ENCODE measurements around the gene CLEC16A. TPM values are rescaled to one million over a fixed set of nuclear protein-coding genes. Genes with fewer than 3 reads are reported as not detected.

CLEC16A gene
- total and polyA plus RNA-seq, 9 of the 15 experiments (the other 6 are each of a cell fraction or from before 2014, with no cell fraction given), result 1.00 to 22.3 (median 10.0) TPM

DNA sequence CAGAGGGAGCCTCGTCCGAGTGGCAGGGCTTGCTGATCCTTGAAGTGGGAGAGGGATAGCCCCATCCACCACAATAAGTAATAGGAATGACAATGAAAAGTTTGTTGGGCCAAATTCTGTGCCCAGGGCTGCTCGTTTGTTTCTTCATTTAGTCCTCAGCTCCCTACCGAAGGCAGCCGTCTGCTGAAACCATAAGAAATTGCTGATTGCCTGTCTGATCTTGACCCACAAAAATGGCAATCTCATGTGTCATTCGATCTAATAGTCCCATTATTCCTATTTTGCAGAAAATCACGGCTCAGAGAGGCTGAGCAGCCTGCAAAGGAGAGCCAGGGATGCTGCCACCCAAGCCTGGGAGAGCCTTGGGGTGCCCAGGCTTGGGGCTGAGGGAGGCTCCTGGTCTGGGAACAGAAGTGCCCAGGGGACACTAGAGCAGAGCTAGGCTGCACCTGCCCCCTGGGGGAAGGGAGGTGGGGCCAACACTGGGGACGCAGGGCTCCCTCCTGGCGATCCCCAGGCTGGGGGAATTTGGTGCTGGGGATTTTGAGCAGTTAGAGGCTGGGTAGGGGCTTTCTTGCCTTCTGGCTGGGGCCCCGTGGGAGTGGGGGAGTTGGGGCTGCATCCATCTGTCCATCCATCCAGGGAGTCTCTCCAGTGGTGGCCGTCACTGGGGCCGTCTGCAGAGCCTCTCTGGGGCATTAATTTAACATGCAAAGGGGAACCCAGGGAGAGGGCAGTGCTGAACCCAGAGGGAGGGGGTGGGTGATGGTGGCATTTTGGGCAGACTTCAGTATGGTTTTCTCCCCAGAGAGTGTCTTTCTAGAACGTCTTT is 258.1 kb downstream of the CLEC16A start:
- BruUV-seq (replicated peaks), result no TSS peak
- peak overlapping the region; percentile 80 for H2AFZ ChIP-seq (ENCODE audit: low read depth, low read length)
- no peaks in the 10 kb centered on the region for H3K9me1 ChIP-seq (ENCODE audit: control insufficient read depth, insufficient read depth, low read length)
- ChIA-PET POLR2A (interaction anchor here (0.6 to 1.6 kb wide), 9 partner anchors 9 to 114 kb away, joined by 3 to 5 read pairs (median 3); no protein-coding TSS in a partner anchor), CTCF (ENCODE audit: low intra/inter-chr PET ratio) (no interaction called here)
- TF ChIP-seq GTF2F1 (IDR thresholded peaks at IDR 0.05; ENCODE audit: low read depth, low read length) (no peak), KLF16 (IDR thresholded peaks at IDR 0.05) (no peak), PHF8 (IDR thresholded peaks at IDR 0.05; ENCODE audit: borderline replicate concordance, low read length) (peak; percentile 19; the same call in 1 of the 2 replicates), C11orf30 (IDR thresholded peaks at IDR 0.05; ENCODE audit: low read depth) (no peak; the same call in 1 of the 2 replicates), SMARCA5 (IDR thresholded peaks at IDR 0.05) (peak; percentile 14; the same call in 1 of the 2 replicates), MAFG (tag; conservative IDR thresholded peaks at IDR 0.05) (0 out of 2 replicates have a peak, but pooled peaks have one; percentile 3), NFRKB (IDR thresholded peaks at IDR 0.05; ENCODE audit: low read depth) (peak; percentile 46; the same call in 1 of the 2 replicates), MAZ (CRISPR knock-in tag; conservative IDR thresholded peaks at IDR 0.05 in 1 of 2, IDR thresholded peaks at IDR 0.05 in 1 of 2) (0 out of 4 replicates have a peak, but pooled peaks have one; percentile 2 to 12), ZNF785 (CRISPR knock-in tag; IDR thresholded peaks at IDR 0.05) (no peak), ZNF76 (CRISPR knock-in tag; IDR thresholded peaks at IDR 0.05; ENCODE audit: borderline replicate concordance) (no peak), POLR2G (IDR thresholded peaks at IDR 0.05; ENCODE audit: low read depth, low read length) (peak; percentile 8; the same call in 1 of the 2 replicates), RBFOX2 (IDR thresholded peaks at IDR 0.05; ENCODE audit: low read depth, low read length) (peak; percentile 11; the same call in 1 of the 2 replicates)
- in situ Hi-C loops (cut with MboI) (no loop called here), intact Hi-C loops (cut with micrococcal nuclease) (loop anchor here (5.0 to 10.0 kb wide), 2 partner anchors 52 to 75 kb away; partner anchors contain the start of gene SOCS1)
- H3K4me2 ChIP-seq (ENCODE audit: insufficient read depth, low read length), result peak overlapping the region; percentile 56
- peaks cover 2% of the 10 kb centered on the region for H3K9me3 ChIP-seq (replicated peaks; ENCODE audit: control insufficient read depth, insufficient read depth, low read depth, low read length)
- no peaks in the 10 kb centered on the region for H4K20me1 ChIP-seq (replicated peaks; ENCODE audit: control insufficient read depth, insufficient read depth, low read length)
- H3K4me3 ChIP-seq, result no peak overlapping the region
- peak in 1 of 4 experiments; percentile 32 for DNase-seq (ENCODE audit: extremely low read depth in 1 of 4, low spot score in 3 of 4)
- H3K36me3 ChIP-seq (ENCODE audit: control insufficient read depth, insufficient read depth, low read length), result no peaks in the 10 kb centered on the region
- peaks cover 39 to 59% of the 10 kb centered on the region in 2 experiments for H3K4me1 ChIP-seq (replicated peaks in 1 of 2; ENCODE audit: control insufficient read depth in 2 of 2, insufficient read depth in 2 of 2, low read length in 2 of 2)
- peak; percentile 56 for ATAC-seq
- FAIRE-seq, result no peak
- H3K9ac ChIP-seq (ENCODE audit: insufficient read depth in 1 of 2, low read depth in 2 of 2, low read length in 2 of 2), result peak overlapping the region; percentile 52 to 76
- H3K79me2 ChIP-seq (ENCODE audit: control insufficient read depth, insufficient read depth, low read length), result no peaks in the 10 kb centered on the region
- peak overlapping the region; percentile 76 for H3K27ac ChIP-seq (ENCODE audit: extremely low read depth, low read depth, low read length)
- 10% methylated on average over 13 of the region's 13 CpGs for WGBS (ENCODE audit: insufficient coverage, low coverage, missing lambda C conversion rate)
- no peaks in the 10 kb centered on the region for H3K27me3 ChIP-seq (ENCODE audit: control insufficient read depth in 2 of 2, insufficient read depth in 2 of 2, low read length in 2 of 2)

Data from K562 (cell line).